GM12874 (cell line): ENCODE measurements around the gene FAM219A.

Experiments used
- TF ChIP-seq, protein P1 (sequence below): IDR thresholded peaks from 2 replicates; pipeline ENCODE4 v1.5.1; 2011; ENCODE audit warnings: low read depth, mild to moderate bottlenecking, control low read depth, low read length, moderate library complexity; ENCODE audit not compliant: insufficient read depth

The FAM219A gene

GRCh38 chr9:34373749-34374148 is 84.6 kb downstream of the FAM219A start:
- TF ChIP-seq, protein P1, sequence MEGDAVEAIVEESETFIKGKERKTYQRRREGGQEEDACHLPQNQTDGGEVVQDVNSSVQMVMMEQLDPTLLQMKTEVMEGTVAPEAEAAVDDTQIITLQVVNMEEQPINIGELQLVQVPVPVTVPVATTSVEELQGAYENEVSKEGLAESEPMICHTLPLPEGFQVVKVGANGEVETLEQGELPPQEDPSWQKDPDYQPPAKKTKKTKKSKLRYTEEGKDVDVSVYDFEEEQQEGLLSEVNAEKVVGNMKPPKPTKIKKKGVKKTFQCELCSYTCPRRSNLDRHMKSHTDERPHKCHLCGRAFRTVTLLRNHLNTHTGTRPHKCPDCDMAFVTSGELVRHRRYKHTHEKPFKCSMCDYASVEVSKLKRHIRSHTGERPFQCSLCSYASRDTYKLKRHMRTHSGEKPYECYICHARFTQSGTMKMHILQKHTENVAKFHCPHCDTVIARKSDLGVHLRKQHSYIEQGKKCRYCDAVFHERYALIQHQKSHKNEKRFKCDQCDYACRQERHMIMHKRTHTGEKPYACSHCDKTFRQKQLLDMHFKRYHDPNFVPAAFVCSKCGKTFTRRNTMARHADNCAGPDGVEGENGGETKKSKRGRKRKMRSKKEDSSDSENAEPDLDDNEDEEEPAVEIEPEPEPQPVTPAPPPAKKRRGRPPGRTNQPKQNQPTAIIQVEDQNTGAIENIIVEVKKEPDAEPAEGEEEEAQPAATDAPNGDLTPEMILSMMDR = no peak

- TF ChIP-seq, protein P1 = no peak
These were observed 85.8 kb downstream of the FAM219A start for GRCh38 chr9:34372467-34373011.

GRCh38 chr9:34371886-34372466 is 86.4 kb downstream of the FAM219A start:
- TF ChIP-seq, protein P1 = no peak

DNA sequence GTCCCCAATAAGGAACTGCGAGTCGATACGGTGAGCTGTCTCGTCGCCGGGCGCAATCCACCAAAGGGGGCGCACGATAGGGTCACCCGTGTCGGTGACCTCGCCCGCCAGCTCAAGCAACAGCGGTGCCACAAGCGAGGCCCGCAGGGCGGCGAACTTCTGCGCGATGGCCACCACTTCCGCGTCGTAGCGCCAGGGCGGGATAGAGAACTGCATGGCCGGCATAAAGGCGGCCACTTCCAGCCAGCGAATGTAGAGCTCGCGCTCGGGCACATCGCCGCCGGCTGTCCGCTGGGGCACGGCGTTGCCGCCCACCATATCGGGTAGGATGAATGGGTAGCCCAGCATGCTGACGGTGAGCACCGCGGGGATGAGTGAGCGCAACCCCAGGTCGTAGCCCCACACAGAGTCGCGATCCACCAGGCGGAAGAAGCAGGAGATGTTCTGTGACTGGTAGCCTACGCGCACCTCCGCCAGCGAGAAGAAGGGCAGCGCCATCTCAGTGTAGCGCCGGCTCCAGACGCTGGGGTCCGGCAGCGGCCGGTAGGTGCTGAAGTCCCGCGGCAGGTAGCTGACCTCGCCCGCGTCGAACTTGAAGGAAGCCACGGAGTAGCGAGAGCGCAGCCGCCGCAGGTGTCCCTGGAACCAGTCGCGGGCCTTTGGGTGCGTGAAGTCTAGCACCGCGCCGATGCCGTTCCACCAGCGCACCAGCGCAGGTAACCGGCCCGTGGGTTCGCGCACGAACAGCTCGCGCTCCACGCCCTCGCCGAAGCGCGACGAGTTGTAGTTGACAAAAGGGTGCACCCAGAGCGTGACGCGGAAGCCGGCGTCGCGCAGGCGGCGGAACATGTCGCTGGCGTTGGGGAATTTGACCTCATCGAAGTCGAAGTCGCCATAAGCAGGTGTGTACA is 87.1 kb downstream of the FAM219A start:
- TF ChIP-seq, protein P1 = no peak

DNA sequence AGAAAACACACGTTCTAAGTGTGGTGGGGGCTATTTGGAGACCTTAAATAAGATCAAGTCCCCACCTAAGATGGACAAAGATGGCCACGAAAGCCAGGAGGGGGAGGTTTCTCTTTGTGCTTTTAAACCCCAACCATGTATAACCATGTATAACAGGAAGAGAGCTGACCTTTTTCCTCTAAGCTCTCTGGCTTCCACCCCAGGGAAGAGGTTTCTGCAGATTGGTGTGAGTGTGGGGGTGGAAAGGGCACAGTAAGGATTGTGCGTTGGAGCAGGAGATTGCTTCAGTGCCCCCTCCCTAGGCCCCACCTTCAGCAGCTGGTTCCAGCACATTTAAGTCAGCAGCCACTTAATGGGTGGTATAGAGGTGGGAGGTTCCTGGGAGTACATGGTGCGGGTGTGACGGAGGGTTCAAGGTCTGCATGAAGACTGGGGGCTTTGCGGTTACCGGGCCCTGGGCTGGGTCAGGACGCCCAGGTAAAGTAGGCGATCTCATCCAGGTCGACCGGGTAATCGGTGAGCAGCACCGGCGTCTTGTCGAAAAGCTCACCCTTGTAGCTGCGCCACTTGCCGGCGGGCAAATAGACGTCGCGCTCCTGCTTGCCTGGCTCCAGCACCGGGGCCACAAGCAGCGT is 87.9 kb downstream of the FAM219A start:
- TF ChIP-seq, protein P1 = no peak

DNA sequence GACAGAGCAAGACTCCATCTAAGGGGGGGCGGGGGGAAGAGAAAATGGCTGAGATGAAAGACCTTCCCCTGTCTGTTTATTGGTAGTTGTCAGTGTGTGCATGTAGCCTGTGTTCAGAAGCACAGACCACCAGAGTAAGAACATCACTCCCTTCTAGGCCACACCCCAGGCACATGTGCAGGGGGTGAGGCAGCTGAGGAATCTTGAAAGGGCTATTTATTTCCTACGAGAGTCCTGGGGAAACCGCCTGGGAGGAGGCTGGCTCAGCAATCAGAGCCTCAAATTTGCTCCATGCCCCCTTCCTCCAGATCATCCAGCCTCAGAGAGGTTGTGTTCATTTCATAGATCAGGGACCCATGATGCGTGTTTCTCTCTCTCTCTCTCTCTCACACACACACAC is 88.7 kb downstream of the FAM219A start:
- TF ChIP-seq, protein P1 = no peak

DNA sequence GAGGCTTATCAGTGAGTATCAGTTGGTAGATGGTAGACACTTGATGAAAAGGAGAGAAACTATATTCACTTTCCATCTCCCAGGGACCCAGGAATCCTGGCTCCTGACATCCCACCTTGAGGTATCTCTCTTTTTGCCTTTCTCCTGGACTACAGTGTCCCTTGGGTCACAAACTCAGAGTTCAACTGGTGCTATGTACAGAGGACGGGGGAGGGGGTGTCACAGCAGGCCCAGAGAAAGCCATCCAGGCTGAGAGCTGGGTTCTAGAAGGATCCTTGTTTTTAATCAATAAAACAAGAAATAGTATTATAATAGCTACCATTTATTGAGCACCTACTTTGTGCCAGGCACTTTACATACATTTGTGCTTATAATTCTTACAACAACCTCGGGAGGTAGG is 92.0 kb downstream of the FAM219A start:
- TF ChIP-seq, protein P1 = no peak
